Lung (tissue), 12 donors: Measurements from ENCODE around the gene TRIM44. TPM values are rescaled to one million over a fixed set of nuclear protein-coding genes. Genes with fewer than 3 reads are reported as not detected.

Experiments
- ATAC-seq: fragments of 200-7000 bp; cut with Tn5 transposase; one replicate; pipeline ENCODE4 v1.9.1; 2020; ENCODE audit warnings: moderate number of reproducible peaks; ENCODE audit not compliant: insufficient read depth, low FRiP score
- DNase-seq, 3 donors: peaks; one replicate each; pipeline ENCODE4 v3.0.0-alpha.2; 2013 to 2017
- H3K27ac ChIP-seq, 2 donors: one replicate each; pipeline ENCODE4 v1.5.1; 2013; ENCODE audit warnings: mild to moderate bottlenecking in 2 of 2, moderate library complexity in 2 of 2, control low read depth in 1 of 2, inconsistent platforms in 1 of 2, low read depth in 1 of 2, low read length in 1 of 2
- H3K27me3 ChIP-seq, 3 donors: one replicate each; pipeline ENCODE4 v1.5.1; 2013; ENCODE audit warnings: low read length in 2 of 3; ENCODE audit not compliant: control insufficient read depth in 3 of 3, insufficient read depth in 3 of 3
- H3K36me3 ChIP-seq, 4 donors: one replicate each; pipeline ENCODE4 v1.5.1; 2013; ENCODE audit warnings: low read length in 4 of 4, mild to moderate bottlenecking in 1 of 4, moderate library complexity in 1 of 4; ENCODE audit not compliant: control insufficient read depth in 4 of 4, insufficient read depth in 4 of 4
- H3K4me1 ChIP-seq, 5 donors: one replicate each; pipeline ENCODE4 v1.5.1; 2013; ENCODE audit warnings: low read length in 5 of 5, mild to moderate bottlenecking in 2 of 5, moderate library complexity in 1 of 5; ENCODE audit not compliant: control insufficient read depth in 5 of 5, insufficient read depth in 5 of 5
- H3K4me3 ChIP-seq: one replicate; pipeline ENCODE4 v1.5.1; 2013; ENCODE audit warnings: mild to moderate bottlenecking, control low read depth, moderate library complexity
- H3K9ac ChIP-seq, 2 donors: one replicate each; pipeline ENCODE4 v1.5.1; 2013; ENCODE audit warnings: low read length in 2 of 2, control low read depth in 1 of 2; ENCODE audit not compliant: insufficient read depth in 1 of 2
- H3K9me3 ChIP-seq, 4 donors: one replicate each; pipeline ENCODE4 v1.5.1; 2013; ENCODE audit warnings: low read length in 3 of 4, mild to moderate bottlenecking in 1 of 4, moderate library complexity in 1 of 4; ENCODE audit not compliant: control insufficient read depth in 4 of 4, insufficient read depth in 3 of 4
- WGBS, 2 donors: extraction: QIAGEN DNeasy Blood & Tissue Kit; methylation state at CpG; one replicate each; pipeline ENCODE4 v1.1.7; 2013; 5-methylcytosine and 5-hydroxymethylcytosine counted together
- polyA plus RNA-seq, 2 donors: library from polyadenylated mRNA; stranded (reverse); fragments of 200-250 nt; gene quantifications; one replicate each; pipeline ENCODE4 v1.2.1, GENCODE V29; 2013
- total RNA-seq, 2 donors: library from RNA; depleted of rRNA in 1 of 2; stranded (reverse); fragments of >200 nt in 1 of 2; gene quantifications; one replicate each; pipeline ENCODE4 v1.2.1, GENCODE V29; 2014 to 2021
- TF ChIP-seq, protein P1 (sequence below): IDR thresholded peaks from 2 replicates; pipeline ENCODE4 v1.5.1; 2012; ENCODE audit warnings: mild to moderate bottlenecking; ENCODE audit errors: control extremely low read depth, extremely low read depth
- donor health status: control.
- donor health status: control.
- donor health status: Bipolar disorder and iron deficiency.
- donor health status: healthy.
- donor health status: DM: yes; HTN: yes; CAD: no.

Gene TRIM44
- total and polyA plus RNA-seq, 4 donors: 9.1 to 62.2 (median 22.7) TPM

- ATAC-seq: no peak
- no peak overlapping the region for H3K27ac ChIP-seq
- peaks cover 0 to 3% (median 0%) of the 10 kb centered on the region in 5 donors for H3K4me1 ChIP-seq
- 95 to 97% methylated on average over 4 of the region's 4 CpGs for WGBS, 2 donors
- no peak for DNase-seq
- H3K36me3 ChIP-seq: peaks cover 0 to 8% (median 3%) of the 10 kb centered on the region in 4 donors
- H3K9ac ChIP-seq: no peak overlapping the region
- TF ChIP-seq, protein P1, sequence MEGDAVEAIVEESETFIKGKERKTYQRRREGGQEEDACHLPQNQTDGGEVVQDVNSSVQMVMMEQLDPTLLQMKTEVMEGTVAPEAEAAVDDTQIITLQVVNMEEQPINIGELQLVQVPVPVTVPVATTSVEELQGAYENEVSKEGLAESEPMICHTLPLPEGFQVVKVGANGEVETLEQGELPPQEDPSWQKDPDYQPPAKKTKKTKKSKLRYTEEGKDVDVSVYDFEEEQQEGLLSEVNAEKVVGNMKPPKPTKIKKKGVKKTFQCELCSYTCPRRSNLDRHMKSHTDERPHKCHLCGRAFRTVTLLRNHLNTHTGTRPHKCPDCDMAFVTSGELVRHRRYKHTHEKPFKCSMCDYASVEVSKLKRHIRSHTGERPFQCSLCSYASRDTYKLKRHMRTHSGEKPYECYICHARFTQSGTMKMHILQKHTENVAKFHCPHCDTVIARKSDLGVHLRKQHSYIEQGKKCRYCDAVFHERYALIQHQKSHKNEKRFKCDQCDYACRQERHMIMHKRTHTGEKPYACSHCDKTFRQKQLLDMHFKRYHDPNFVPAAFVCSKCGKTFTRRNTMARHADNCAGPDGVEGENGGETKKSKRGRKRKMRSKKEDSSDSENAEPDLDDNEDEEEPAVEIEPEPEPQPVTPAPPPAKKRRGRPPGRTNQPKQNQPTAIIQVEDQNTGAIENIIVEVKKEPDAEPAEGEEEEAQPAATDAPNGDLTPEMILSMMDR: no peak
- H3K27me3 ChIP-seq: no peaks in the 10 kb centered on the region
- no peak overlapping the region for H3K4me3 ChIP-seq
- H3K9me3 ChIP-seq: no peaks in the 10 kb centered on the region
Observed at GRCh38 chr11:35747668-35748067, 85.1 kb downstream of the TRIM44 start.

- WGBS, 2 donors: 95 to 97% methylated on average over 1 of the region's 1 CpG
- H3K4me1 ChIP-seq: peaks cover 0 to 3% (median 0%) of the 10 kb centered on the region in 5 donors
- peaks cover 0 to 4% (median 2%) of the 10 kb centered on the region in 4 donors for H3K36me3 ChIP-seq
- H3K9me3 ChIP-seq: no peaks in the 10 kb centered on the region
- H3K27ac ChIP-seq: no peak overlapping the region
- TF ChIP-seq, protein P1: no peak
- no peak overlapping the region for H3K9ac ChIP-seq
- H3K4me3 ChIP-seq: no peak overlapping the region
- DNase-seq: no peak
- ATAC-seq: no peak
- H3K27me3 ChIP-seq: no peaks in the 10 kb centered on the region
Observed at GRCh38 chr11:35748644-35749043, 86.1 kb downstream of the TRIM44 start.

- H3K9ac ChIP-seq: no peak overlapping the region
- no peak overlapping the region for H3K4me3 ChIP-seq
- TF ChIP-seq, protein P1: no peak
- no peak for ATAC-seq
- H3K27me3 ChIP-seq: no peaks in the 10 kb centered on the region
- no peak for DNase-seq
- peaks cover 0 to 3% (median 0%) of the 10 kb centered on the region in 5 donors for H3K4me1 ChIP-seq
- 97 to 98% methylated on average over 2 of the region's 2 CpGs for WGBS, 2 donors
- no peaks in the 10 kb centered on the region for H3K9me3 ChIP-seq
- H3K27ac ChIP-seq: no peak overlapping the region
- H3K36me3 ChIP-seq: peaks cover 0 to 4% (median 2%) of the 10 kb centered on the region in 4 donors
Observed at GRCh38 chr11:35750315-35750714, 87.7 kb downstream of the TRIM44 start.
